Left cardiac atrium (tissue), 4 donors: ENCODE data around the gene FBH1. TPM values are rescaled to one million over a fixed set of nuclear protein-coding genes. Genes with fewer than 3 reads are reported as not detected.
"Not testable (repeated sequence)": the region's sequence is repeated elsewhere in the genome, so short reads cannot be mapped to it uniquely, and the experiment has no call there.

ENCODE experiments used
- ATAC-seq, 2 donors: fragments of 200-7000 bp; cut with Tn5 transposase; one replicate each; pipeline ENCODE4 v1.9.1; 2020; ENCODE audit warnings: mild to moderate bottlenecking in 2 of 2, moderate library complexity in 2 of 2
- DNase-seq: peaks from one replicate; pipeline ENCODE4 v3.0.0-alpha.2; 2020
- intact Hi-C, 2 donors: fragments of 100-400 bp; cut with DNase I; formaldehyde crosslinking; loops; one replicate each; pipeline versions ENCODE4 v1.14.1 to v1.15.1; 2022 to 2023
- long read RNA-seq: library from polyadenylated mRNA; unstranded; transcript quantifications from one replicate; pipeline ENCODE4 v2.0.0, GENCODE V29; 2021
- total RNA-seq, 2 donors: library from RNA; stranded (reverse); fragmentation: NEBNext Ultra II Directional; extraction: Animal tissue kit (Norgen Biotek cat#: 25700); gene quantifications; one replicate each; pipeline ENCODE4 v1.2.1, GENCODE V29; 2021
- donor health status: DM: no; HTN: yes; CAD: no.
- donor health status: DM: no; HTN: yes; CAD: no; lungs with severe emphysema.
- donor health status: DM: yes; HTN: yes; CAD: no.
- donor health status: Dilated cardiomyopathy.

FBH1 gene
- total RNA-seq, result 10 to 100 TPM; 67.4 to 85.1 TPM
- long read RNA-seq, transcript FBH1-201 (21 exons, 3,560 nt), result major isoform, 22 of 56 reads
- long read RNA-seq, partial matches to known transcripts, result 13 of 56 reads
- long read RNA-seq, other reads (novel, unspliced or antisense), result 20 of 56 reads

GRCh38 chr10:5889624-5890451 lies at the start of gene FBH1, which contains the start of gene ANKRD16:
Gene FBH1 (plus strand): TSS chr10:5890243. CDS start chr10:5890346, 103 bp downstream.
Gene ANKRD16 (minus strand): TSS chr10:5889893. CDS start chr10:5889354, 539 bp downstream.
- intact Hi-C loops, result loop anchor here in 1 of 2 donors (5.0 kb wide), 1 partner anchor 78 kb away; the partner anchor contains the start of gene GDI2
- ATAC-seq, result peak; percentile 94 to 97
- peak; percentile 98 for DNase-seq

GRCh38 chr10:5840314-5841307 lies 49.4 kb upstream of the FBH1 start:
- ATAC-seq, result peak; percentile 46 to 73
- intact Hi-C loops, result no loop called here
- DNase-seq, result peak; percentile 49

- DNase-seq (no peak), ATAC-seq (no peak)
- intact Hi-C loops, result no loop called here
Measured at GRCh38 chr10:5841965-5842364, 48.1 kb upstream of the FBH1 start.

- ATAC-seq (no peak), DNase-seq (no peak)
- intact Hi-C loops, result no loop called here
Measured at GRCh38 chr10:5843686-5844344, 46.2 kb upstream of the FBH1 start.

- ATAC-seq (peak in 1 of 2 donors; percentile 4), DNase-seq (no peak)
- intact Hi-C loops, result no loop called here
Measured at GRCh38 chr10:5844345-5845055, 45.5 kb upstream of the FBH1 start.

- DNase-seq, ATAC-seq, intact Hi-C loops: not testable (repeated sequence)
Measured at GRCh38 chr10:5846667-5847066, 43.4 kb upstream of the FBH1 start.

GRCh38 chr10:5854131-5854475 lies 35.9 kb upstream of the FBH1 start:
- DNase-seq (no peak), ATAC-seq (no peak)
- intact Hi-C loops, result no loop called here

- no peak for DNase-seq
- no peak for ATAC-seq
- intact Hi-C loops, result no loop called here
Measured at GRCh38 chr10:5855979-5856700, 33.9 kb upstream of the FBH1 start.

- ATAC-seq (no peak), DNase-seq (no peak)
- intact Hi-C loops, result no loop called here
Measured at GRCh38 chr10:5856701-5857004, 33.4 kb upstream of the FBH1 start.

- no peak for ATAC-seq
- intact Hi-C loops, result no loop called here
- DNase-seq, result no peak
Measured at GRCh38 chr10:5858811-5859210, 31.2 kb upstream of the FBH1 start.

- intact Hi-C loops, result no loop called here
- DNase-seq (no peak), ATAC-seq (no peak)
Measured at GRCh38 chr10:5860066-5860465, 30.0 kb upstream of the FBH1 start.

GRCh38 chr10:5862360-5862961 lies 27.6 kb upstream of the FBH1 start:
- intact Hi-C loops, result no loop called here
- no peak for ATAC-seq
- DNase-seq, result no peak

- DNase-seq, intact Hi-C loops, ATAC-seq: not testable (repeated sequence)
Measured at GRCh38 chr10:5862981-5863685, 26.9 kb upstream of the FBH1 start.

GRCh38 chr10:5866451-5867081 lies 23.5 kb upstream of the FBH1 start:
- DNase-seq, intact Hi-C loops, ATAC-seq: not testable (repeated sequence)

- ATAC-seq, DNase-seq, intact Hi-C loops: not testable (repeated sequence)
Measured at GRCh38 chr10:5867091-5867615, 22.9 kb upstream of the FBH1 start.

- intact Hi-C loops, DNase-seq, ATAC-seq: not testable (repeated sequence)
Measured at GRCh38 chr10:5868383-5868782, 21.7 kb upstream of the FBH1 start.
